NCI-H524 (cell line): ENCODE results near the gene DOCK2.

Experiments
- DNase-seq, 2 experiments: peaks; one replicate each; lab custom pipeline; 2025; lab: John Stamatoyannopoulos, UW

The DOCK2 gene

DNA sequence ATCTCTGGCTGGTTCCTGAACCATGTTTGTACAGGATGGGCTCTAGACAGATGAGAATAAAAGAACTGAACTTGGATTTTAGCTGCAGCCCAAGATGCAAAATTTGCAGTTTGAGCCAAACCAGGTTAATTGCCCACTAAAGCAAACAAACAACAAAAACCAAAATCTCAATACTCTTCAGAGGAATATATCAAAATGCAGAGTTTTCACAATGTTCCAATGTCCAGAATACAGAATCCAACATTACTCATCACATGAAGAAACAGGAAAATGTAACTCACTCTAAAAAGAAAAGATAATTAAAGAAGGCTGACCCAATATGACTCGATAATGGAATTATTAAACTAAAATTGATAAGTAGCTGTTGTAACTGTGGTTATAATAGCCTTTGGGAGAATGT lies 489.0 kb downstream of the DOCK2 start:
- no peak for DNase-seq

GRCh38 chr5:170126626-170127025 lies 489.6 kb downstream of the DOCK2 start:
- no peak for DNase-seq

- no peak for DNase-seq
Observed at GRCh38 chr5:170131235-170131634, 494.2 kb downstream of the DOCK2 start.

DNA sequence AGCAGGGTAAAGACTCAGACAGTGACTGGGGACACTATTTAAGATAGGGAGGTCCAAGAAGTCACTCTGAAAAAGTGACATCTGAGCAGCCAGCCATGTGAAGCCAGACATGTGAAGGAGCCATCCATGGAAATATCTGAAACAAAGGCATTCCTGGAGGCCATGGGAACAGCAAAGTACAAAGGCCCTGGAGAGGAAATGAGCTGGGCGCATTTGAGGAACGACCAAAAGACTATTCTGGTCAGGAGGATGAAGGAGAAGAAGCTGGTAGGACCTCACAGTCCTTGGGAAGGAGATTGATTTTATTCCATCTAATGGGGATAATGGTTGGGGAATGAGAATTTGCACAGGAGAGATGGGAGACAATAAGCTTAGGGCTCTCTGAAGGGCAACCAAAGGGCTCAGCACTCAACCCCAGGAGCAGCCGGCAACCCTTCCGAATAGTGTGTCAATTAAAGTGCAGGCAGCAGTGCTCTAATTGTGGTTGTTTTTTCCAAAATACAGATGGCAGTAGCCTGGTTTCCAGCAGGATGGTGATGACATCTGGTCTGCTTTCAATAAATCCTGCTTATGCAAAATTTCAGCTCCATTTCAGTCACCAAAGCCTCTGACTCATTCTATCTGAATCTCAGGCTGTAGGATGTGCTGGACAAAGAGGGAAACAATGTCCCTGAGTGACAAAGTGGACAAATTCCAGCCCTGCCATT lies 495.3 kb downstream of the DOCK2 start:
- peak; percentile 75 to 94 for DNase-seq
